Bronchial epithelial cell (primary cell): ENCODE results near the gene NAB2. TPM values are rescaled to one million over a fixed set of nuclear protein-coding genes. Genes with fewer than 3 reads are reported as not detected.

Source experiments
- DNase-seq: peaks from one replicate; pipeline ENCODE4 v3.0.0-alpha.2; 2010; ENCODE audit warnings: low read depth
- FAIRE-seq: peaks from 2 replicates; lab custom pipeline; 2011; peaks lifted over from hg19 to GRCh38; lab: Jason Lieb, UNC
- H3K27me3 ChIP-seq: 2 replicates; pipeline ENCODE4 v1.5.1; 2011; ENCODE audit warnings: low read length; ENCODE audit not compliant: control insufficient read depth, insufficient read depth
- H3K36me3 ChIP-seq: 2 replicates; pipeline ENCODE4 v1.5.1; 2011; ENCODE audit warnings: low read length; ENCODE audit not compliant: control insufficient read depth, insufficient read depth
- H3K4me3 ChIP-seq: 2 replicates; pipeline ENCODE4 v1.5.1; 2011; ENCODE audit warnings: mild to moderate bottlenecking, low read depth, low read length, control low read depth
- CTCF ChIP-seq: IDR thresholded peaks from 2 replicates; pipeline ENCODE4 v1.5.1; 2011; ENCODE audit warnings: mild to moderate bottlenecking, moderate library complexity, low read length, control low read depth, inconsistent platforms; ENCODE audit not compliant: insufficient read depth, severe bottlenecking
- total RNA-seq: library from RNA; depleted of rRNA; stranded (reverse); fragments of >200 nt; gene quantifications from 2 replicates; pipeline ENCODE4 v1.2.1, GENCODE V29; 2014

The NAB2 gene
- total RNA-seq, 1 donor from 2014 or later, result 40.5 TPM

DNA sequence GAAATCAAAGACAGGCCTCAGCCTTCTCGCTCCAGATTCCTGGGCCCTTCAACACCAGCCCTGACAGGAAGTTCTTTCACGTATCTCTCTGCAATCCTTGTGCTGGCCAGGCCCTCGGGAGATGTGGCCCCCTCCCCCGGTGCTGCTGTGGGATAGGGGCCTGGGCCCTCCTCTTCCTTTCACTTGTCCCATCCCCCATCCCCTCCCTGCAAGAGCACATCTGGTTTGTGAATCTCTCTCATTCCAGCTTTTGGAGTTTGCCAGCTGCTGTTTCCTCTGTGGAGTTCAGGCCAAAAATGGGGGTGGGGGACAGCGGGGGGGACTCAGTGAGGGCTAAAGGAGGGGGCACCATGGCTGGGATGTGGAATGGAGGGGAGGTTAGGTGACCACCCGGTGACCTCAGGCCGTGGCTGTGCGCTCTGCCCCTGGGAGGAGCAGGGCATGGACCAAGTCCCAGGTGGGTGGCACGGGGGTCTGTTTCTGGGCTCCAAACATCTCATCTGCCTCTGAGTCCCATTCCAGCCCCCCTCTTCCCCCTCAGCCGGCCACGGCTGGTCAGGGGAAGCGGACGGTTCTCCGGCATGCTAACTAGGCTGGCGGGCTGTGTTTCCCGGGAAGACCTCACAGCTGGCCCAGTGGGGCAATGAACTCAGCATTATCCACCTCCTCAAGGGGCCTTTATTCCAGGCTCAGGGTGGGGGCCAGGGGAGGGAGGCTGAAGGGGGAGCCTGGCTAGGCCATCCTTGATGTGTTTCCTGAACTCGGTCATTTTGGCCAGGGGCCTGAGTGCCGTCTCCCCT is 46.8 kb downstream of the NAB2 start:
- Histone ChIP-seq H3K4me3 (no peak overlapping the region), H3K27me3 (no peaks in the 10 kb centered on the region), H3K36me3 (peaks cover 10% of the 10 kb centered on the region)
- FAIRE-seq (no peak), DNase-seq (no peak)
- no peak for TF ChIP-seq CTCF

DNA sequence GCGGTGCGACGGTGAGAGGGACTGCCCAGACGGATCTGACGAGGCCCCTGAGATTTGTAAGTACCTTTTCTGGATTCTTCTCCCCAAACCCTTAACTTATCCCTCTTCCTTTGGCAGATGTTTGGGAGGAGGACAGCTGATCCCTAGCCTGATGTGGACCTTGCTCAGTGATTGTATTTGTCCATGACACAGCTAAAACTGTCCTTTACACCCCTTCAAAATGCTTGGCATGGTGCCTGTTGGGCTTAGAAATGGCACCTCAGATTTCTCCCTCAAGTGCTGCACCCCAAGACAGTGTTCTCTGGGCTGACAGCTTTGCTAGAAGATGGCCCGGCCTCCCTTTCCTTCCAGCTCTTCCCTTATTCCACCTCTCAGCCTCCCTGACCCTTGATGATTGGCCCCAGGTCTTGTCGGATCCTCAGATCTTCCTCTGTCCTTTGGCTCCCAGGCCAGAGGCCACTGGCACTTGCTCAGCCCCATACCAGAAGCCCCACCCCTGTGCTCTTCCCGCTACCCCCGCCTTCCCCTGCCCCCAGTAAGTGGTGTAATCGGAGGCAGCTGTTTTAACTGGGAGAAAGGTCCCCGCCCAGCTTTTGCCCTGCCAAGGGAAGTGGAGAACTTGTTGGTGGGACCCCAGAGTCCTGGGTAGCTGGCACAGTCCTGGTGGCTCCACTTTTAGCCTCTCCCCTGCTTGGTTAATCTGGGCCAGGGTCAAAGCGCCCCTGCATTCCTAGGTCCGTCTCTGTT is 49.8 kb downstream of the NAB2 start:
- Histone ChIP-seq H3K27me3 (no peaks in the 10 kb centered on the region), H3K4me3 (no peak overlapping the region), H3K36me3 (peaks cover 31% of the 10 kb centered on the region)
- FAIRE-seq (no peak), DNase-seq (no peak)
- no peak for TF ChIP-seq CTCF

DNA sequence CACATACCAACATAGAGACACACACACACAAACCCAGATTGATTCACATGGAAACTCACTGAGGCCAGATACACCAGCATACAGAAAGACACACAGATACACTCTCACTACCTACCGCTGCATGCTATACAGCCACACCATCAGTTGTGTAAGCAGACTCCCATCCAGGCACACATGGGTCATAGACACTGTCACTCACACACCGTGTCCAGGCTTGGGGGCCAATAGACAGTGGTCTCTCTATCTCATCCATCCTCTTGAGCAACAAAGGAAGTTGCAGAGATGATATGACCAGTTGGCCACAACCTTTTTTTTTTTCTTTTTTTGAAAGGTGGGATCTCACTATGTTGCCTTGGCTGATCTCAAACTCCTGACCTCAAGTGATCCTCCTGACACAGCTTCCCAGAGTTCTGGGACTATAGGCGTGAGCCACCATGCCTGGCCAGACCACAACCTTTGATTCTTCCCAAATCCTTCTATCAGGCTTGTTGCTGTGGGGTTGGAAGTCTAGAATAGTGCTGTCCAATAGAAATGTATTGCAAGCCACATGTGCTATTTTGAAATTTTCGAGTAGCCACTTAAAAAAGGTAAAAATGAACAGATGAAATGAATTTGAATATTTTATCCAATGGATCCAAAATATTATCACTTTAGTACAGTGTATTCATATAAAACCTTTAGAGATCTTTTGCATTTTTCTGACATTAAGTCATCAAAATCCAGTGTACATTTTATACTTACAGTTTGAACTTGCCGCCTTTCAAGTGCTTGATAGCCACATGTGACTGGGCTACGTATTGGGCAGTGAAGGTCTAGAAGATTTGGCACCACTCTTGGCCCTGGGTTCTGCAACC is 51.1 kb downstream of the NAB2 start:
- FAIRE-seq, result peak; percentile 62
- Histone ChIP-seq H3K4me3 (no peak overlapping the region), H3K36me3 (peaks cover 37% of the 10 kb centered on the region), H3K27me3 (no peaks in the 10 kb centered on the region)
- TF ChIP-seq CTCF, result no peak
- DNase-seq, result no peak

DNA sequence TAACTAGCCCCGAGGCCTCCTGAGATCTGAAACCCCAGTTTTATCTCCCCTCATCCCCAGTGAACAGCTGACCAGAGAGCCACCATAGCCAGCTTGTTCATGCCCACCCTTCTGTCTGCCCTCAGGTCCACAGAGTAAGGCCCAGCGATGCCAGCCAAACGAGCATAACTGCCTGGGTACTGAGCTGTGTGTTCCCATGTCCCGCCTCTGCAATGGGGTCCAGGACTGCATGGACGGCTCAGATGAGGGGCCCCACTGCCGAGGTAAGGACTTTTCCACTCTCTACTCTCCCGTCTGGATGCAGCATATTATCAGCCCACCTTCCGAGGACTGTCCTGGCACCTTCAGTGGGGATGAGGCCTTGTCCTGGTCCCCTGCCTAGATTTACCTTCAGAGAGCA is 52.3 kb downstream of the NAB2 start:
- DNase-seq, result no peak
- TF ChIP-seq CTCF, result no peak
- H3K4me3 ChIP-seq, result no peak overlapping the region
- FAIRE-seq, result no peak
- no peaks in the 10 kb centered on the region for H3K27me3 ChIP-seq
- peaks cover 40% of the 10 kb centered on the region for H3K36me3 ChIP-seq

DNA sequence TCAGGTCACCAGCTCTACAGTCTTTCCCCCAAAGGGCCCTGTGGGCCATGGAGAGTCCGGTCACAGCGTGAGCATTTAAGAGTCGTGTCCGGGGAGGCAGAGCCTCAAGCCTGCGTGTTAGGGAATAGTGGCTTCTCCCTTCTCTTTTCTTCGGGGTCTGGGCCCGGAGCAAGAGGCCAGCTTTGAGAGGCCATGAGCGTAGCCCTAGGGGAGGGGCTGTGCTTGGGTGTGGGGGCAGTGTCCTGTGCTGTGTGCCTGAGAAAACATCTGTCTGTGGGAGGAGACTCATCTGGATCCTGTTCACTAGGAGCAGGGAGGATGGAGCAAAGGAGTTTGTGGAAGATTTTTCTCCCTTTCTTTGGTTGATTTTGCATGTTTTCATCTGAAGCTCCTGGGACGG is 53.2 kb downstream of the NAB2 start:
- no peak overlapping the region for H3K4me3 ChIP-seq
- no peak for TF ChIP-seq CTCF
- peaks cover 40% of the 10 kb centered on the region for H3K36me3 ChIP-seq
- DNase-seq, result no peak
- peak; percentile 52 for FAIRE-seq
- no peaks in the 10 kb centered on the region for H3K27me3 ChIP-seq
